GM23338 (cell line): Measurements from ENCODE around the gene FAAP100. TPM values are rescaled to one million over a fixed set of nuclear protein-coding genes. Genes with fewer than 3 reads are reported as not detected.

Experiments
- ATAC-seq: fragments of 200-7000 bp; cut with Tn5 transposase; 3 replicates; pipeline ENCODE4 v1.9.1; 2020
- DNase-seq: peaks from one replicate; pipeline ENCODE4 v3.0.0-alpha.2; 2015; ENCODE audit warnings: low spot score
- H2AFZ ChIP-seq: fragments of 200-600 bp; sonication (generic); 2 replicates; pipeline ENCODE4 v1.8.0; 2016; ENCODE audit warnings: antibody characterized with exemption, mild to moderate bottlenecking, moderate library complexity
- H3F3A ChIP-seq: fragments of 200-600 bp; sonication (generic); replicated peaks from 2 replicates; pipeline ENCODE4 v1.8.0; 2017; ENCODE audit warnings: antibody characterized with exemption, mixed run types, low read depth
- H3K27ac ChIP-seq: fragments of 200-600 bp; sonication (generic); 2 replicates; pipeline ENCODE4 v1.6.1; 2016; ENCODE audit warnings: low read depth
- H3K27me3 ChIP-seq: fragments of 200-600 bp; sonication (generic); 2 replicates; pipeline ENCODE4 v1.8.0; 2016; ENCODE audit warnings: mild to moderate bottlenecking, mixed run types, moderate library complexity; ENCODE audit not compliant: insufficient read depth
- H3K36me3 ChIP-seq: fragments of 200-600 bp; sonication (generic); 2 replicates; pipeline ENCODE4 v1.8.0; 2016; ENCODE audit warnings: mild to moderate bottlenecking; ENCODE audit not compliant: insufficient read depth
- H3K4me1 ChIP-seq: fragments of 200-600 bp; sonication (generic); 2 replicates; pipeline ENCODE4 v1.8.0; 2016; ENCODE audit warnings: mild to moderate bottlenecking, moderate library complexity; ENCODE audit not compliant: insufficient read depth
- H3K4me2 ChIP-seq: fragments of 200-600 bp; sonication (generic); 2 replicates; pipeline ENCODE4 v1.7.1; 2017; ENCODE audit warnings: mixed run types
- H3K4me3 ChIP-seq: fragments of 200-600 bp; sonication (generic); 2 replicates; pipeline ENCODE4 v1.6.1; 2016; ENCODE audit warnings: mixed run types
- H3K79me2 ChIP-seq: fragments of 200-600 bp; sonication (generic); replicated peaks from 2 replicates; pipeline ENCODE4 v1.8.0; 2017; ENCODE audit warnings: mild to moderate bottlenecking; ENCODE audit not compliant: insufficient read depth
- H3K9me2 ChIP-seq: fragments of 200-600 bp; sonication (generic); 2 replicates; pipeline ENCODE4 v1.8.0; 2017; ENCODE audit not compliant: insufficient read depth
- H4K20me1 ChIP-seq: fragments of 200-600 bp; sonication (generic); replicated peaks from 2 replicates; pipeline ENCODE4 v1.8.0; 2017; ENCODE audit warnings: mild to moderate bottlenecking; ENCODE audit not compliant: insufficient read depth
- H3K27ac Mint-ChIP-seq: 2 replicates; pipeline ENCODE4 v1.8.0; 2020; ENCODE audit warnings: inconsistent platforms, mild to moderate bottlenecking, moderate library complexity, mixed read lengths
- H3K27me3 Mint-ChIP-seq: 3 replicates; pipeline ENCODE4 v1.8.0; 2022; ENCODE audit warnings: low read depth, mild to moderate bottlenecking, moderate library complexity, mixed read lengths, inconsistent platforms; ENCODE audit not compliant: insufficient read depth, poor library complexity
- H3K36me3 Mint-ChIP-seq: 3 replicates; pipeline ENCODE4 v1.8.0; 2021; ENCODE audit warnings: low read depth, mild to moderate bottlenecking, inconsistent platforms, moderate library complexity, mixed read lengths
- H3K4me1 Mint-ChIP-seq: 3 replicates; pipeline ENCODE4 v1.8.0; 2020; ENCODE audit warnings: mild to moderate bottlenecking, inconsistent platforms, mixed read lengths
- H3K4me3 Mint-ChIP-seq: 3 replicates; pipeline ENCODE4 v1.8.0; 2021; ENCODE audit warnings: moderate library complexity, mild to moderate bottlenecking, inconsistent platforms, mixed read lengths
- H3K9me3 Mint-ChIP-seq: 3 replicates; pipeline ENCODE4 v1.8.0; 2020; ENCODE audit warnings: moderate library complexity, mild to moderate bottlenecking, inconsistent platforms, mixed read lengths
- CREB1 ChIP-seq: fragments of 250-450 bp; sonication (Bioruptor Pico); IDR thresholded peaks from 2 replicates; pipeline ENCODE4 v1.5.0; 2020; ENCODE audit warnings: low read depth, mild to moderate bottlenecking, moderate library complexity
- CTCF ChIP-seq, 2 experiments: fragments of 200-600 bp in 1 of 2; sonication (generic) in 1 of 2; conservative IDR thresholded peaks; 2 replicates each; pipeline versions ENCODE4 v1.5.1 to v1.6.1; 2016 to 2017; ENCODE audit warnings: antibody characterized with exemption in 2 of 2, low read depth in 2 of 2, mild to moderate bottlenecking in 2 of 2, moderate library complexity in 1 of 2
- ETS1 ChIP-seq: IDR thresholded peaks from 2 replicates; pipeline ENCODE4 v1.6.1; 2016; ENCODE audit warnings: antibody characterized with exemption
- EZH2 ChIP-seq: fragments of 200-600 bp; sonication (generic); IDR thresholded peaks from one replicate; pipeline ENCODE4 v1.8.0; 2017; ENCODE audit warnings: antibody characterized with exemption, mild to moderate bottlenecking, low read depth; ENCODE audit not compliant: unreplicated experiment
- EZH2phosphoT487 ChIP-seq: fragments of 200-600 bp; sonication (generic); IDR thresholded peaks from one replicate; pipeline ENCODE4 v1.8.1; 2018; ENCODE audit warnings: antibody characterized with exemption; ENCODE audit not compliant: unreplicated experiment
- JUNB ChIP-seq: IDR thresholded peaks from one replicate; pipeline ENCODE4 v1.6.1; 2016; ENCODE audit warnings: antibody characterized with exemption; ENCODE audit not compliant: unreplicated experiment
- NANOG ChIP-seq: IDR thresholded peaks from 2 replicates; pipeline ENCODE4 v1.6.1; 2016; ENCODE audit warnings: antibody characterized with exemption, borderline replicate concordance
- POLR2AphosphoS5 ChIP-seq: IDR thresholded peaks from 2 replicates; pipeline ENCODE4 v1.6.1; 2016; ENCODE audit warnings: antibody characterized with exemption, low read depth
- REST ChIP-seq: IDR thresholded peaks from one replicate; pipeline ENCODE4 v1.6.1; 2018; ENCODE audit warnings: antibody characterized with exemption; ENCODE audit not compliant: unreplicated experiment
- STAT1 ChIP-seq: IDR thresholded peaks from one replicate; pipeline ENCODE4 v1.6.1; 2016; ENCODE audit warnings: antibody characterized with exemption; ENCODE audit not compliant: unreplicated experiment
- ZNF114 ChIP-seq: fragments of 250-450 bp; sonication (Bioruptor Pico); IDR thresholded peaks from 2 replicates; pipeline ENCODE4 v1.5.0; 2020; ENCODE audit warnings: mild to moderate bottlenecking, moderate library complexity
- ZNF331 ChIP-seq: fragments of 250-450 bp; sonication (Bioruptor Pico); IDR thresholded peaks from 2 replicates; pipeline ENCODE4 v1.5.0; 2020; ENCODE audit warnings: low read depth, mild to moderate bottlenecking, moderate library complexity
- ZNF462 ChIP-seq: fragments of 250-450 bp; sonication (Bioruptor Pico); IDR thresholded peaks from 2 replicates; pipeline ENCODE4 v1.5.0; 2020; ENCODE audit warnings: mild to moderate bottlenecking, moderate library complexity
- polyA plus RNA-seq: library from polyadenylated mRNA; unstranded; fragments of >200 nt; fragmentation: Nextera tagmentation; extraction: Ambion mirVana; gene quantifications from 2 replicates; pipeline ENCODE4 v1.2.1, GENCODE V29; 2016
- total RNA-seq: library from RNA; depleted of rRNA; stranded (reverse); fragments of >200 nt; shearing (Covaris generic); gene quantifications from 2 replicates; pipeline ENCODE4 v1.2.3, GENCODE V29; 2014

The FAAP100 gene
- total and polyA plus RNA-seq, 2 experiments from 2014 or later, result 16.0 to 50.5 TPM

- H3K4me3 ChIP-seq, result no peak overlapping the region
- Mint-ChIP-seq H3K9me3 (no peaks in the 10 kb centered on the region; the same call in 2 of the 3 replicates), H3K27me3 (peaks cover 6% of the 10 kb centered on the region), H3K36me3 (peaks cover 14% of the 10 kb centered on the region), H3K4me3 (no peak overlapping the region), H3K4me1 (peaks cover 4% of the 10 kb centered on the region), H3K27ac (no peak overlapping the region)
- no peak for TF ChIP-seq CTCF (conservative IDR thresholded peaks at IDR 0.05; ENCODE audit: low read depth in 2 of 2)
- TF ChIP-seq EZH2phosphoT487, result no peak
- TF ChIP-seq REST, result no peak
- no peak for TF ChIP-seq ZNF114 (CRISPR knock-in tag)
- no peak for TF ChIP-seq ZNF331 (CRISPR knock-in tag)
- TF ChIP-seq JUNB, result no peak
- no peak for TF ChIP-seq EZH2
- no peak for TF ChIP-seq ZNF462
- TF ChIP-seq POLR2AphosphoS5, result no peak
- TF ChIP-seq STAT1, result no peak
- TF ChIP-seq NANOG, result no peak
- TF ChIP-seq CREB1 (CRISPR knock-in tag), result no peak
- no peak for TF ChIP-seq ETS1
- H3K27me3 ChIP-seq, result no peaks in the 10 kb centered on the region
- no peaks in the 10 kb centered on the region for H3K9me2 ChIP-seq
- no peak overlapping the region for H3K4me2 ChIP-seq
- DNase-seq, result no peak
- H3K36me3 ChIP-seq, result no peaks in the 10 kb centered on the region
- H3K4me1 ChIP-seq, result no peaks in the 10 kb centered on the region
- no peak overlapping the region for H2AFZ ChIP-seq
- no peaks in the 10 kb centered on the region for H3F3A ChIP-seq
- H3K79me2 ChIP-seq, result no peaks in the 10 kb centered on the region
- no peak overlapping the region for H3K27ac ChIP-seq
- H4K20me1 ChIP-seq, result no peaks in the 10 kb centered on the region
- ATAC-seq, result no peak
Measured at GRCh38 chr17:81542431-81543338, 9.5 kb downstream of the FAAP100 start.
